GM23338 (cell line): ENCODE measurements around the gene RHBDD1. TPM values are rescaled to one million over a fixed set of nuclear protein-coding genes. Genes with fewer than 3 reads are reported as not detected.

Experiments
- ATAC-seq: fragments of 200-7000 bp; cut with Tn5 transposase; 3 replicates; pipeline ENCODE4 v1.9.1; 2020
- DNase-seq: peaks from one replicate; pipeline ENCODE4 v3.0.0-alpha.2; 2015; ENCODE audit warnings: low spot score
- H2AFZ ChIP-seq: fragments of 200-600 bp; sonication (generic); 2 replicates; pipeline ENCODE4 v1.8.0; 2016; ENCODE audit warnings: antibody characterized with exemption, mild to moderate bottlenecking, moderate library complexity
- H3F3A ChIP-seq: fragments of 200-600 bp; sonication (generic); replicated peaks from 2 replicates; pipeline ENCODE4 v1.8.0; 2017; ENCODE audit warnings: antibody characterized with exemption, mixed run types, low read depth
- H3K27ac ChIP-seq: fragments of 200-600 bp; sonication (generic); 2 replicates; pipeline ENCODE4 v1.6.1; 2016; ENCODE audit warnings: low read depth
- H3K27me3 ChIP-seq: fragments of 200-600 bp; sonication (generic); 2 replicates; pipeline ENCODE4 v1.8.0; 2016; ENCODE audit warnings: mild to moderate bottlenecking, mixed run types, moderate library complexity; ENCODE audit not compliant: insufficient read depth
- H3K36me3 ChIP-seq: fragments of 200-600 bp; sonication (generic); 2 replicates; pipeline ENCODE4 v1.8.0; 2016; ENCODE audit warnings: mild to moderate bottlenecking; ENCODE audit not compliant: insufficient read depth
- H3K4me1 ChIP-seq: fragments of 200-600 bp; sonication (generic); 2 replicates; pipeline ENCODE4 v1.8.0; 2016; ENCODE audit warnings: mild to moderate bottlenecking, moderate library complexity; ENCODE audit not compliant: insufficient read depth
- H3K4me2 ChIP-seq: fragments of 200-600 bp; sonication (generic); 2 replicates; pipeline ENCODE4 v1.7.1; 2017; ENCODE audit warnings: mixed run types
- H3K4me3 ChIP-seq: fragments of 200-600 bp; sonication (generic); 2 replicates; pipeline ENCODE4 v1.6.1; 2016; ENCODE audit warnings: mixed run types
- H3K79me2 ChIP-seq: fragments of 200-600 bp; sonication (generic); replicated peaks from 2 replicates; pipeline ENCODE4 v1.8.0; 2017; ENCODE audit warnings: mild to moderate bottlenecking; ENCODE audit not compliant: insufficient read depth
- H3K9me2 ChIP-seq: fragments of 200-600 bp; sonication (generic); 2 replicates; pipeline ENCODE4 v1.8.0; 2017; ENCODE audit not compliant: insufficient read depth
- H4K20me1 ChIP-seq: fragments of 200-600 bp; sonication (generic); replicated peaks from 2 replicates; pipeline ENCODE4 v1.8.0; 2017; ENCODE audit warnings: mild to moderate bottlenecking; ENCODE audit not compliant: insufficient read depth
- H3K27ac Mint-ChIP-seq: 2 replicates; pipeline ENCODE4 v1.8.0; 2020; ENCODE audit warnings: inconsistent platforms, mild to moderate bottlenecking, moderate library complexity, mixed read lengths
- H3K27me3 Mint-ChIP-seq: 3 replicates; pipeline ENCODE4 v1.8.0; 2022; ENCODE audit warnings: low read depth, mild to moderate bottlenecking, moderate library complexity, mixed read lengths, inconsistent platforms; ENCODE audit not compliant: insufficient read depth, poor library complexity
- H3K36me3 Mint-ChIP-seq: 3 replicates; pipeline ENCODE4 v1.8.0; 2021; ENCODE audit warnings: low read depth, mild to moderate bottlenecking, inconsistent platforms, moderate library complexity, mixed read lengths
- H3K4me1 Mint-ChIP-seq: 3 replicates; pipeline ENCODE4 v1.8.0; 2020; ENCODE audit warnings: mild to moderate bottlenecking, inconsistent platforms, mixed read lengths
- H3K4me3 Mint-ChIP-seq: 3 replicates; pipeline ENCODE4 v1.8.0; 2021; ENCODE audit warnings: moderate library complexity, mild to moderate bottlenecking, inconsistent platforms, mixed read lengths
- H3K9me3 Mint-ChIP-seq: 3 replicates; pipeline ENCODE4 v1.8.0; 2020; ENCODE audit warnings: moderate library complexity, mild to moderate bottlenecking, inconsistent platforms, mixed read lengths
- EZH2 ChIP-seq: fragments of 200-600 bp; sonication (generic); IDR thresholded peaks from one replicate; pipeline ENCODE4 v1.8.0; 2017; ENCODE audit warnings: antibody characterized with exemption, mild to moderate bottlenecking, low read depth; ENCODE audit not compliant: unreplicated experiment
- EZH2phosphoT487 ChIP-seq: fragments of 200-600 bp; sonication (generic); IDR thresholded peaks from one replicate; pipeline ENCODE4 v1.8.1; 2018; ENCODE audit warnings: antibody characterized with exemption; ENCODE audit not compliant: unreplicated experiment
- STAT1 ChIP-seq: IDR thresholded peaks from one replicate; pipeline ENCODE4 v1.6.1; 2016; ENCODE audit warnings: antibody characterized with exemption; ENCODE audit not compliant: unreplicated experiment
- polyA plus RNA-seq: library from polyadenylated mRNA; unstranded; fragments of >200 nt; fragmentation: Nextera tagmentation; extraction: Ambion mirVana; gene quantifications from 2 replicates; pipeline ENCODE4 v1.2.1, GENCODE V29; 2016
- total RNA-seq: library from RNA; depleted of rRNA; stranded (reverse); fragments of >200 nt; shearing (Covaris generic); gene quantifications from 2 replicates; pipeline ENCODE4 v1.2.3, GENCODE V29; 2014
- TF ChIP-seq, protein P1 (sequence below): fragments of 250-450 bp; sonication (Bioruptor Pico); IDR thresholded peaks from 2 replicates; pipeline ENCODE4 v1.5.0; 2020; ENCODE audit warnings: mild to moderate bottlenecking, moderate library complexity

The RHBDD1 gene
- total and polyA plus RNA-seq, 2 experiments from 2014 or later: 7.3 to 13.0 TPM

GRCh38 chr2:226953826-226954225 is 118.0 kb downstream of the RHBDD1 start:
- H3K36me3 Mint-ChIP-seq: peaks cover 12% of the 10 kb centered on the region
- Histone ChIP-seq H3K4me1 (no peaks in the 10 kb centered on the region), H3K4me2 (no peak overlapping the region), H3K27ac (no peak overlapping the region), H2AFZ (no peak overlapping the region), H3K4me3 (no peak overlapping the region), H3K9me2 (peaks cover 11% of the 10 kb centered on the region), H3K79me2 (no peaks in the 10 kb centered on the region), H4K20me1 (no peaks in the 10 kb centered on the region), H3F3A (no peaks in the 10 kb centered on the region), H3K27me3 (no peaks in the 10 kb centered on the region), H3K36me3 (no peaks in the 10 kb centered on the region)
- H3K27me3 Mint-ChIP-seq: no peaks in the 10 kb centered on the region
- no peaks in the 10 kb centered on the region for H3K4me1 Mint-ChIP-seq
- H3K27ac Mint-ChIP-seq: no peak overlapping the region
- TF ChIP-seq, protein P1, sequence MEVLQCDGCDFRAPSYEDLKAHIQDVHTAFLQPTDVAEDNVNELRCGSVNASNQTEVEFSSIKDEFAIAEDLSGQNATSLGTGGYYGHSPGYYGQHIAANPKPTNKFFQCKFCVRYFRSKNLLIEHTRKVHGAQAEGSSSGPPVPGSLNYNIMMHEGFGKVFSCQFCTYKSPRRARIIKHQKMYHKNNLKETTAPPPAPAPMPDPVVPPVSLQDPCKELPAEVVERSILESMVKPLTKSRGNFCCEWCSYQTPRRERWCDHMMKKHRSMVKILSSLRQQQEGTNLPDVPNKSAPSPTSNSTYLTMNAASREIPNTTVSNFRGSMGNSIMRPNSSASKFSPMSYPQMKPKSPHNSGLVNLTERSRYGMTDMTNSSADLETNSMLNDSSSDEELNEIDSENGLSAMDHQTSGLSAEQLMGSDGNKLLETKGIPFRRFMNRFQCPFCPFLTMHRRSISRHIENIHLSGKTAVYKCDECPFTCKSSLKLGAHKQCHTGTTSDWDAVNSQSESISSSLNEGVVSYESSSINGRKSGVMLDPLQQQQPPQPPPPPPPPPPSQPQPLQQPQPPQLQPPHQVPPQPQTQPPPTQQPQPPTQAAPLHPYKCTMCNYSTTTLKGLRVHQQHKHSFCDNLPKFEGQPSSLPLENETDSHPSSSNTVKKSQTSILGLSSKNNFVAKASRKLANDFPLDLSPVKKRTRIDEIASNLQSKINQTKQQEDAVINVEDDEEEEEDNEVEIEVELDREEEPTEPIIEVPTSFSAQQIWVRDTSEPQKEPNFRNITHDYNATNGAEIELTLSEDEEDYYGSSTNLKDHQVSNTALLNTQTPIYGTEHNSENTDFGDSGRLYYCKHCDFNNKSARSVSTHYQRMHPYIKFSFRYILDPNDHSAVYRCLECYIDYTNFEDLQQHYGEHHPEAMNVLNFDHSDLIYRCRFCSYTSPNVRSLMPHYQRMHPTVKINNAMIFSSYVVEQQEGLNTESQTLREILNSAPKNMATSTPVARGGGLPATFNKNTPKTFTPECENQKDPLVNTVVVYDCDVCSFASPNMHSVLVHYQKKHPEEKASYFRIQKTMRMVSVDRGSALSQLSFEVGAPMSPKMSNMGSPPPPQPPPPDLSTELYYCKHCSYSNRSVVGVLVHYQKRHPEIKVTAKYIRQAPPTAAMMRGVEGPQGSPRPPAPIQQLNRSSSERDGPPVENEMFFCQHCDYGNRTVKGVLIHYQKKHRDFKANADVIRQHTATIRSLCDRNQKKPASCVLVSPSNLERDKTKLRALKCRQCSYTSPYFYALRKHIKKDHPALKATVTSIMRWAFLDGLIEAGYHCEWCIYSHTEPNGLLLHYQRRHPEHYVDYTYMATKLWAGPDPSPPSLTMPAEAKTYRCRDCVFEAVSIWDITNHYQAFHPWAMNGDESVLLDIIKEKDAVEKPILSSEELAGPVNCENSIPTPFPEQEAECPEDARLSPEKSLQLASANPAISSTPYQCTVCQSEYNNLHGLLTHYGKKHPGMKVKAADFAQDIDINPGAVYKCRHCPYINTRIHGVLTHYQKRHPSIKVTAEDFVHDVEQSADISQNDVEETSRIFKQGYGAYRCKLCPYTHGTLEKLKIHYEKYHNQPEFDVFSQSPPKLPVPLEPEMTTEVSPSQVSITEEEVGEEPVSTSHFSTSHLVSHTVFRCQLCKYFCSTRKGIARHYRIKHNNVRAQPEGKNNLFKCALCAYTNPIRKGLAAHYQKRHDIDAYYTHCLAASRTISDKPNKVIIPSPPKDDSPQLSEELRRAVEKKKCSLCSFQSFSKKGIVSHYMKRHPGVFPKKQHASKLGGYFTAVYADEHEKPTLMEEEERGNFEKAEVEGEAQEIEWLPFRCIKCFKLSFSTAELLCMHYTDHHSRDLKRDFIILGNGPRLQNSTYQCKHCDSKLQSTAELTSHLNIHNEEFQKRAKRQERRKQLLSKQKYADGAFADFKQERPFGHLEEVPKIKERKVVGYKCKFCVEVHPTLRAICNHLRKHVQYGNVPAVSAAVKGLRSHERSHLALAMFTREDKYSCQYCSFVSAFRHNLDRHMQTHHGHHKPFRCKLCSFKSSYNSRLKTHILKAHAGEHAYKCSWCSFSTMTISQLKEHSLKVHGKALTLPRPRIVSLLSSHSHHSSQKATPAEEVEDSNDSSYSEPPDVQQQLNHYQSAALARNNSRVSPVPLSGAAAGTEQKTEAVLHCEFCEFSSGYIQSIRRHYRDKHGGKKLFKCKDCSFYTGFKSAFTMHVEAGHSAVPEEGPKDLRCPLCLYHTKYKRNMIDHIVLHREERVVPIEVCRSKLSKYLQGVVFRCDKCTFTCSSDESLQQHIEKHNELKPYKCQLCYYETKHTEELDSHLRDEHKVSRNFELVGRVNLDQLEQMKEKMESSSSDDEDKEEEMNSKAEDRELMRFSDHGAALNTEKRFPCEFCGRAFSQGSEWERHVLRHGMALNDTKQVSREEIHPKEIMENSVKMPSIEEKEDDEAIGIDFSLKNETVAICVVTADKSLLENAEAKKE (CRISPR knock-in tag): no peak
- no peak for TF ChIP-seq STAT1
- no peak for TF ChIP-seq EZH2
- DNase-seq (no peak), ATAC-seq (no peak)
- peaks cover 8% of the 10 kb centered on the region; the same call in 1 of the 3 replicates for H3K9me3 Mint-ChIP-seq
- H3K4me3 Mint-ChIP-seq: no peak overlapping the region

DNA sequence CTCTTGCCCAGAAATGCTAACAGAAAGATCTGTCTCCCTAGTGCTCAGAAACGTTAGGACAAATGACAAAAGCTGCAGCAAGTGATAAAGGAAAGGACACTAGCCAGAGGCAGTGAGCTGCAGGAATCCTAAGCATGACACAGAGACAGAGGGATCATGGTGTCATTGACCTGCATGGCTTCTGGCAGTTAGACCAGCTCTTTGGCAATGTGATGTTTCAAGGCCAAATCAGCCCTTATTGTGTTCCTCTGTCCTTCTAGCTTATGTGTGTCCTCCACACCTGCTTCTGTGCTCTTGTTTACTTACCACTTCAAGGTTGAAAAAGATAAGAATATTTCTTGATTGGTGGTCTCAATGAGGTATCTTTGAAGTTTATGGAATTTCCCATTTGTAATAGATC is 120.8 kb downstream of the RHBDD1 start:
- DNase-seq: no peak
- Histone ChIP-seq H2AFZ (no peak overlapping the region), H3F3A (no peaks in the 10 kb centered on the region), H3K9me2 (peaks cover 5% of the 10 kb centered on the region), H3K36me3 (no peaks in the 10 kb centered on the region), H3K79me2 (no peaks in the 10 kb centered on the region), H3K27ac (no peak overlapping the region), H3K4me3 (no peak overlapping the region), H4K20me1 (no peaks in the 10 kb centered on the region), H3K4me1 (no peaks in the 10 kb centered on the region), H3K4me2 (no peak overlapping the region), H3K27me3 (no peaks in the 10 kb centered on the region)
- Mint-ChIP-seq H3K9me3 (peaks cover 17% of the 10 kb centered on the region), H3K4me3 (no peak overlapping the region), H3K27me3 (no peaks in the 10 kb centered on the region), H3K4me1 (no peaks in the 10 kb centered on the region), H3K36me3 (peaks cover 19% of the 10 kb centered on the region), H3K27ac (no peak overlapping the region)
- ATAC-seq: no peak
- TF ChIP-seq STAT1 (no peak), EZH2phosphoT487 (no peak), EZH2 (no peak)
- TF ChIP-seq, protein P1 (CRISPR knock-in tag): no peak
